NCI-H128 (cell line): ENCODE measurements around the gene CNNM2.
"Not testable (repeated sequence)": the region's sequence is repeated elsewhere in the genome, so short reads cannot be mapped to it uniquely, and the experiment has no call there.

Experiments
- DNase-seq: peaks from one replicate; lab custom pipeline; 2025; ENCODE audit not compliant: unreplicated experiment; lab: John Stamatoyannopoulos, UW

CNNM2 gene

DNA sequence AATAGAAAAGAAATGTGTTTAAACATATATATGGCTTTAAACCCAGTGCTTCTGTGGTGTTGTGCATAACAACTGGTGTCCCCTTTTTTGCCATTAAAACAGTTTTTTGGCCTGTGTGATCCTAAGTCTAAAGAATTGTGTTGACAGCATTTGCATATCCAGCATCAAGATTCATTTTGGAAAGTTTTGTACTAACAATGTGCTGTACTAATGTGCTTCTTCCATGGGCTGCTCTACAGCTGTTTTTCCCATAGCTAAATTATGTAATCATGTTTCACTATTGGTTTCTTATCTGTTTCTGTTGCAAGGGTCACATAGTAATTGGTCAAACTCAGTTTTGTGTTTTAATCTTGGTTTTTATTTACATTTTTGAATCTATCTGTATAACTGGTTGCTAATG is 5.5 kb downstream of the CNNM2 start:
- DNase-seq, result no peak

DNA sequence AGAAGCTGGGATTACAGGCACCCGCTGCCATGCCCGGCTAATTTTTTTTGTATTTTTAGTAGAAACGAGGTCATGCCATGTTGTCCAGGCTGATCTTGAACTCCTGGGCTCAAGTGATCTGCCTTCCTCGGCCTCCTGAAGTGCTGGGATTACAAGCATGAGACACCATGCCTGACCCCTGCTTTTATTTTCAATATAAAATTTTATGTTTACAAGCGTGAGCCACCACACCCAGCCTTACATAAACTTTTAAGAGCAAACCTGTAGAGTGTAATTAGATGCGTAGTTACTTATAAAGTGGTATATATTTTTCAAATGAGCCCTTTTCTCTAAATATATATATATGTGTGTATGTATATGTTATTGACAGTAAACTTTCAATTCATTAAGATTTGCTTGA is 8.7 kb downstream of the CNNM2 start:
- DNase-seq, result no peak

DNA sequence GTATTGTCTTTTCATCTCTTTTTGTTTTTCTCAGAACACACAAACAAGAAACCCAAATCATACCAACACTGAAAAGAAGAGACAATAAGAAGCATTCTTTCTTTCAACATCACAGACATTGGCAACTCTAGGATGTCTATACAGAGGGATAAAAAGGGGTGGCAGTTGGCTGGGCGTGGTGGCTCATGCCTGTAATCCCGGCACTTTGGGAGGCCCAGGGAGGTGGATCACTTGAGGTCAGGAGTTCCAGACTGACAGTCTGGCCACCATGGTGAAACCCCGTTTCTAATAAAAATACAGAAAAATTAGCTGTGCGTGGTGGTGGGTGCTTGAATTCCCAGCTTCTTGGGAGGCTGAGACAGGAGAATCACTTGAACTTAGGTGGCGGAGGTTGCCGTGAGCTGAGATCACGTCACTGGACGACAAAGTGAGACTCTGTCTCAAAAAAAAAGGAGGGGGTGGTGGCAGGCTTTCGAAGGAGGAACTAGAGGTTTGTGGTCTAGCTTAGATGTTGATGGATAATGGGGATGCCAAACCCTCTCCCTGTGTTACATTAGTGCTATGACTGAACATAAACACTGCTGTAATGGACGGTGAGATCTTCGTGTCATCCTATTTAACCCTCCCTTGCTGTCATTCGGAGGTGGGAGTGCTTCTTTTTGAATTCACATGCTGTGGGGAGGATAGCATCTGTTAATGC is 9.4 kb downstream of the CNNM2 start:
- no peak for DNase-seq

DNA sequence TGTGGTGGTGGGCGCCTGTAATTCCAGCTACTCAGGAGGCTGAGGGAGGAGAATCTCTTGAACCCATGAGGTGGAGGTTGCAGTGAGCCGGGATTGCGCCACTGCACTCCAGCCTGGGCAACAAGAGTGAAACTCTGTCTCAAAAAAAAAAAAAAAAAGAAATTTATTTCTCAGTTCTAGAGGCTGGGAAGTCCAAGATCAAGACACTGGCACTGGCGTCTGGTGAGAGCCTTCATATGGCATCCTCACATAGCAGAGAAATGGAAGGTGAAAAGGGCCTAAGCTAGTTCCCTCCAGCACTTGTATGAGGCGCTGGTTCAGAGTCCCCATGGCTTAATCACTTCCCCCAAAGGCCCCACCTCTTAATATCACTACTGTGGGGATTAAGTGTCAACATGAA is 10.3 kb downstream of the CNNM2 start:
- DNase-seq, result not testable (repeated sequence)

DNA sequence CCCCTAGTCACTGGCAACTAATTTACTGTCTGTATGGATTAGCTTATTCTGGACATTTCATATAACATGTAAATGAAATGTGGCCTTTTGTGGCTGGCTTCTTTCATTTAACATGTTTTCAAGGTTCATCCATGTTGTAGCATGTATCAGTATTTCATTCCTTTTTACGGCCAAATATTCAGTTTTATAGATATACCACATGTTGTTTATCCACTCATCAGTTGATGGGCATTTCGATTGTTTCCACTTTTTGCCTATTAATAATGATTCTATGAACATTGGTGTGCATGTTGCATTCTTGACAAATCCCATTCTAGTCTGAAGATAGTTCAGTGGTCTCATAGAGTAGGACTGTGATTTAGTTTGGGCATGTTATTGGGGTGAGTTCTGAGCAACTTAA is 12.6 kb downstream of the CNNM2 start:
- no peak for DNase-seq

DNA sequence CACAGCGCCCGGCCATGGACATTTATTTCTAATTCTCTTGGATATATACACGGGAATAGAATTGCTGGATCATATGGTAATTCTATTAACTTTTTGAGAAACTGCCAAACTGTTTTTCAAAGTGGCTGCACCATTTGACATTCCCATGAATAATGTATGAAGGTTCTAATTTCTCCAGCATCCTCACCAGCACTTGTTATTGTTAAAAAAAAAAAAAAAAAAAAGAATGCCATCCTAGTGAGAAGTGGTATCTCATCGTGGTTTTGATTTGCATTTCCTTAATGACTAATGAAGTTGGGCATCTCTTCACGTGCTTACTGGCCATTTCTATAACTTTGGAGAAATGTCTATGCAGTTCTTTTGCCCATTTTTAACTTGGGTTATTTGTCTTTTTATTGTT is 13.5 kb downstream of the CNNM2 start:
- no peak for DNase-seq

DNA sequence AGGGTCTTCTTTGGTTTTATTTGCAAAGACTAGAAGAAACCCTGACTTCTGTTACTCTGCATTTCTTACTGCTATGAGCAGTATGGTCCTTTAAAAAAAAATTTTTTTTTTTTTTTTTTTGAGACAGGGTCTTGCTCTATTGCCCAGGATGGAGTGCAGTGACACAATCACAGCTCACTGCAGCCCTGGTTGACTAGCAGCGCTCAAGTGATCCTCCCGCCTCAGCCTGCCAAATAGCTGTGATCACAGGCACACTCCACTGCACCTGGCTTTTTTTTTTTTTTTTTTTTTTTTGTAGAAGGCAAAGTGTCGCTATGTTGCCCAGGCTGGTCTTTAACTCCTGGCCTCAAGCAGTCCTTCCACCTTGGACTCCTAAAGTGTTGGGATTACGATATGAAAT is 17.4 kb downstream of the CNNM2 start:
- DNase-seq, result no peak

DNA sequence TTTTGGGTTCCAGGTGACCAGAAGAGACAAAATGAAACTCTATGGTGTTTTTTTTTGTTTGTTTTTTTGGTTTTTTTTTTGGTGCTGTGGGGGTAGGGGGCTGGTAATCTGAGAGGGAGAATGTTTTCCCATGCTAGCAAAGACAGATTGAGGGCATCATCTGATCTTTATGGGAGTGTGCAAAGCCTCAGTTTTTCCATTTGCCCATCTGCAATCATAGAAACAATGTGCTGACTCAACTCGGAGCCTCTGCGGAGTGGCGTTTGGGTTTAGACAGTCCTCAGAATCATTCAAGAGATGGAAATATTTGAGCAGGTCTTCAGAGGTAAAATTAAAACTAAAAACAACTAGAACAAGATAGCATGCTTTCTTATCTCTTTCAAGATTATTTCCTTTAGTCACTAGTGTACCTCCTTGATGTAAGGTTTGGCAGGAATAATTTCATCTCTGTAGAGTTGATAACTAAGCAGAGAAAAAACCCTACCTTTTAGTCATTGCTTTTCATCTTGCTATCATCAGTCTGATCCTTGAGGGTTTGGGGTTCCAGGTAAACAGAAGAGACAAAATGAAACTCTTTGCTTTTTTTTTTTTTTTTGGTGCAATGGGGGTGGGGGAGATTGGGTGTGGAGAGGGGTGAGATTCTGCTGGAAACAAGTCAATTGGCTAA is 18.0 kb downstream of the CNNM2 start:
- no peak for DNase-seq

DNA sequence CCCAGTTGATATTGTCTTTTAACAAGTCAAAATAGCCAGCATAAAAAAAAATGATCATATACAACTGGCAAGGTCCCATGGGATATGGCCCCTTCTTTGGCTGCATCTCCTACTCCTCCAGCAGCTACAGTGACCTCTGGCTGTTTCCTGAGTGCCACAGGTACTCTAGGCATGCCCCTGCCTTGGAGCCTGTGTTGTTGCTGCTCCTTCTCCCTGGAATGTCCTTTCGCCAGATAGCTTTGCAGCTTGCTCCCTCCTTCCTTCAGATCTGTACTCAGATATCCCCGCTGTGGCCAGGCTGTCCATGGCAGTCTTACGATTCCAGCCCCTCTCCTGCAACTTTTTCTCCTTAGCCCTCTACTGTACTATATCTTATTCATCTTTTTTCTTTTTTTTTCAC is 23.3 kb downstream of the CNNM2 start:
- no peak for DNase-seq

DNA sequence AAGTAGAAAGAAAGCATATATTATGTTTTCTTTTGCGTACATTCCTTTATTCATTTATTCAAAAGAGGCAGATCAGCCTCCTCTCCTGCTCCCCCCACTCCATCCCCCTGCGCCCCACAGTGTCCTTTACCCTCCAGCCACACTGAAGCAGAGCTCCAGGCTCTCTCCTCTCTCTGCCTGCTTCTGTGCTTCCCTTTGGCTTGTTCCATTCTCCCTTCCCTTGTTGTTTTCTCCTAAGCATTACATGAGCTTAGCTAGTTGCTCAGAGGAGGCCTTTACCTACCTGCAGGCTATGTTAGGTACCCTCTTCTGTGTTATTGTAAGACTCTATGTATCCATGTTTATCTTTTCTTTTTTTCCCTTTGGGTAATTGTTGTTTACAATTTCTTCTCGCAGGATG is 27.4 kb downstream of the CNNM2 start:
- DNase-seq, result no peak

DNA sequence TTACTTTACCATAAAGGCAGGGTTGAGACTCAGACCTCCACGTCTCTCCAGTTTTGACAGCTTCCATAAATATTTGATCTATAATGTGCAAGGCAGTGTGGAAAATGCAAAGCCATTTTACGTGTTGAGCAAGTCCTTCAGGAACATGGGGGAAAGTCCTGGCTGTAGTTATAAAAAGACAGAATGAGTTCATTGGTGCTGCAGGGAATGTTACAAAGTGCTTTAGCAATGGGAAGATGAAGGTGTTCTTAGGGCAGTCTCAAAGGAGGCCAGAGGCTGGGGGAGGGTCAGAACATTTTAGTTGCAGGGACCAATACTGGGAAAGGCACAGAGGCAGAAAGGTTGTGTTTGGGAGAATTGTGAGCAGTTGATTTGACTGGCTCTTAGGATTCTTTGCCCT is 27.9 kb downstream of the CNNM2 start:
- no peak for DNase-seq

DNA sequence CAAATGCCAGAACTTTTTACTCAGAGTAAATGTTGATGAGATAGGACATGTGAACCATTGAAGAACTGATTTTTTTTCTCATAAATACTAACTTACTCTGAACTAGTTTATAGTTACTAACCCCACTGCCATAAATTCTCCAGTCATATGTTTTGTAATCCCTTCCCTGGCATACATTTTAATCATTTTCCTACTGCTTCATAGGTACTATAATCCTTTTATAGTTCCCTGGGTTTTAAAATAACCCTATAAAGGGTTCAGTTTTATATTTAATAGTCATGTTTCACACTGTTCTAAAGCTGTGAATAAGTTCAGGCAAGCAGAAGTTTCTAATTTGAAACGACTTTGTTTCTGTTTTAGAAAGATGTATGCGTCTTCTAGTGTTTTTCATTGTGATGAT is 28.9 kb downstream of the CNNM2 start:
- no peak for DNase-seq

DNA sequence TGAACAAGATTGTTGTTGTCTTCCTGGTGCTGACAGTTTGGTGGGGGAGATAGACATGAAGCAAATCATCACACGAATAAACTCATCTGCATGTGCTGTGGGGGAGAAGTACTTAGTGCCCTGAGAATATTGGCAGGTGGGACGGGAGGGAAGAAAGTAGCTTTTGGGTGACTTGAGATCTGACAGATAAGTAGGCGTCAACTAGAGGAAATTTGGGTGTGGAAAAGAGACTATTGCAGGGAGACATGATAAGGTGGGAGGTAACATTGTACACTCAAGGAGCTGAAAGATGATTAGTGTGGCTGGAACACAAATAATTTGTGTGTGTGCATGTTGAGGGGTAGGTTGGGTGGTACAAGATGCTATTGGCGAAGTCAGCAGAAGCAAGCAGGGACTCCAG is 30.1 kb downstream of the CNNM2 start:
- no peak for DNase-seq

DNA sequence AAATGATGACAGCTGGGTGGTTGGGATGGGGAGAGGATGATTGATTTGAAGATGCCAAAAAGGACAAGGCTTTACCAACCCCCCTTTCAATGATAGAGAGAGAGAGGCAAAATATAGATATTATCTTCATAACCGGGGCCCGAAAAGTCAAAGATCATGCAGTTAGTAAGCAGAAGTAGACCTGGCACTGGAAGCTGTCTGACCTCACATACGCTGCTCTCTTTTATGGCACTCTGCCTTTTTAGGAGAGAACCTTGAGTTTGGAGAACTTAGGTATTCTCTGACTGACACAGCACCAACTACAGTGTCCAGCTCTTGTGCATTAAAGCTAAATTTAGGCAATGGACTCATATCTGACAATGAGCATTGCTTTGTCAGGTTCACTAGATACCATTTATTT is 30.7 kb downstream of the CNNM2 start:
- DNase-seq, result no peak

DNA sequence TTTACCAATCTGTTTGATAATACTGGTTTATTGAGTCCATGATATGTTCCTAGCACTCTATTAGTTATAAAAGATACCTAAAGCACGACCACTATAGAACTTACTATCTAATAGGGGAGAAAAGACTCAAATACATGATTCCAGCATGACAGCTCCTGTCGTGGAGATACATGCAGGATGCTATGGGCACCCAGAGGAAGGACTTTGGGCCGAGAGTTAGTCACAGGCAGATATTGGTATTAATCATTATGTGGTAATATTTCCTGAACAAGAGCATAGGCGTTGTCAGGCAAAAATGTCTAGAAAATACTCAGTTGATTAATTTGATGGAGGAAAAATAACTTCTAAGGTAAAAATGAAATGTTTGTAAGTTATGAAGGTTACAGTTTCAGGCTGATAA is 31.8 kb downstream of the CNNM2 start:
- no peak for DNase-seq

DNA sequence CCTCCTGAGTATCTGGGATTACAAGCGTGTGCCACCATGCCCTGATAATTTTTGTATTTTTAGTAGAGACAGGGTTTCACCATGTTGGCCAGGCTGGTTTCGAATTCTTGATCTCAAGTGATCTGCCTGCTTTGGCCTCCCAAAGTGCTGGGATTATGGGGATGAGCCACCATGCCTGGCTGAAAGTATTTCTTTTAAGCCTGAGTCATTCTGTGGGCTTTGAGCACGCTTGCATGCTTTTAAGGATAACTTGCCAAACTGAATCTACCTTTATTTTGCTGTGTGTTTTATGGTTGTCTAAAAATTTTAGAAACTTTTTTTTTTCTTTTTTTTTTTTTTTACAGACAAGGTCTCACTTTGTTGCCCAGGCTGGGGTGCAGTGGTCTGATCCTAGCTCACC is 33.2 kb downstream of the CNNM2 start:
- no peak for DNase-seq

DNA sequence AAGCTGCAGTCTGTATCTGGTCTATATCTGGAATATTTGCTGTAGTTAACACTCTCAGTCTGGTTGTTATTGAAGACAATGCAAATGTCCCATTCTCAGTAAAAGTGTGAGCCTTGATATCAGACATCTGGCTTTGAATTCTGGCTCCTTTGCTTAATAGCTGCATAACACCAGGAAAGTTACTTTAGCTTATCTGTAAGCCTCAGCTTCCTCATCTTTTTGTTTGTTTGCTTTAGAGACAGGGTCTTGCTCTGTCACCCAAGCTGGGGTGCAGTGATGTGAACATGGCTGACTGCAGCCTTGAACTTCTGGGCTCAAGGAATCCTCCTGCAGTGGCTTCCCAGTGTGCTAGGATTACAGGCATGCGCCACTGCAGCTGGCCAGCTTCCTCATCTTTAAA is 41.3 kb downstream of the CNNM2 start:
- DNase-seq, result no peak

DNA sequence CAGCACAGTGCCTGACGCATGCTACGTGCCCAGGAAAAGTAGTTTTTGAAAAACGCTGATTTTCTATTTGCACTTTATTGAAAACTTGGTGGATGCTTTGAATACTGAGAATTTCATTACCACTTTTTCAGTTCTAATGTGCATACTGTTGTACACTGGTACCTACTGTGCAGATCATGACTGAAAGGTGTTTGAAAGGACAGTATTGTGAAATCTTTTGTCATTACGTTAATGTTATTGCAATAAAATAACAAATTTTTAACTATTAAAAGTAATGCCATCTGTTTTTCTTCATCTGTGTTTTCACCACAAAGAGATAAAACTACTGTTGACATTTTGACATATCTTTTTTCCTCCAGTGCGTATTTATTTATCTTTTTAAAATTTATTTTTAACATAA is 42.1 kb downstream of the CNNM2 start:
- DNase-seq, result no peak

DNA sequence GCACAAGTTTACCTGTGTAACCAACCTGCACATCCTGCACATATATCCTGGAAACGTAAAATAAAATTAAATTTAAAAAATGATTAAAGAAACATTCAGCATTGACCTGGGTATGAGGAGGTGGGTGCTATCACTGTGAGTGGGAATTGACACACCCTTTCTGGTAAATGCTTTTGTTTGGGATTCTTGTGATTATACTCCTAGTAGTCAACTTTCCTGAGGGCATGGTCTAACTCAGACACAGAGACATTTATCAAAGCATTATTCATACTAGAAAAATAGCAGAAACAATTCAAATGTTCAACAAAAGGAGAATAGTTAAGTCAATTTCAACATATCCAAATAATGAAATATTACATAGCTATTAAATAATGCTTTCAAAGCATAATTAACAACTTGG is 44.2 kb downstream of the CNNM2 start:
- DNase-seq, result no peak

DNA sequence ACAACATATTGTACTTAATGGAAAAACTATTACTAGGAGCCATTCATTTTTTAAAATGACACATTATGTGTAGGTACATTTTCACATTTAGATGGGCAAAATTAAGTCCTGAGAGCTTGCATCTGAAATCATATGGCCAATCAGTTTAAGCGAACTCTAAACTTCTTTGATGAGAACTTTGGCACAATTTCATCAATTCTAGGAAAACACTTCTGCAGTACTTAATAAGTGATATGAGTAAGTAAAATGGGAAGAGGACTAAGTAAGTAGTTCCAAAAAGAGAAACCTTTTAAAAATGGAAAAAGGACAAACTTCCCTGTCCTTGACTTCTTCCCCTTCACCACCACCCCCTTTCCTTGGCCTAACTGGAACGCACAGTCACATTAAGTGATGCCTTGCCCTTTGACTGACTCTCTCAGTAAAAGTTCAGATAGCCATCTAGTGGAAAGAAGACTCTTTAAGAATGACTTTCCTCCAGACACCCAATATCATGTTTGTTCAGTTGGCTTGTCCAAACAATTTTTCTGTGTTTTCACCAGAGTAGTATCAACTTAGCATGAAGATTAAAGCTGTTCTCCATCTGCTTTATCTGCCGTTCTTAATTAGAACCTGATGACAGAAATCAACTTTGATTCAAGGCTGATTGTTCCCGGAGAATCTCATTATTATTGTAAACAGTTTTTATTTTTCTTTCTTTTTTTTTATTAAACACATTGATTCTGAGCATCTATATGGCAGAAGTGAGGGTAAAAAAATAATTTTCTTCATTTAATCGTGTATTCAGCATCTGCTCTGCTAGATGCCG is 45.1 kb downstream of the CNNM2 start:
- DNase-seq, result no peak

DNA sequence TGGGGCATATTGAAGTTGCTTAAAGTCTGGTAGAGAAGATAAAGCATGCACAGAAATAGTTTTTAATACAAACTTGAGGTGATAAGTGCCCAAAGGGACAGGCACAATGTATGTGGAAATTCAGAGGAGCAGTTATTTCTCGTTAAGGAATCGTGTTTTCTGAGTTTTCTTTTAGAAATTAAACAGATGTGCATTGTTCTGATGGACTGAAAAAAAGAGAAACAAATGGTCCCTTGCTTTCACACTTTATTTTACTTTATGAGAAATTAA is 45.6 kb downstream of the CNNM2 start:
- no peak for DNase-seq

DNA sequence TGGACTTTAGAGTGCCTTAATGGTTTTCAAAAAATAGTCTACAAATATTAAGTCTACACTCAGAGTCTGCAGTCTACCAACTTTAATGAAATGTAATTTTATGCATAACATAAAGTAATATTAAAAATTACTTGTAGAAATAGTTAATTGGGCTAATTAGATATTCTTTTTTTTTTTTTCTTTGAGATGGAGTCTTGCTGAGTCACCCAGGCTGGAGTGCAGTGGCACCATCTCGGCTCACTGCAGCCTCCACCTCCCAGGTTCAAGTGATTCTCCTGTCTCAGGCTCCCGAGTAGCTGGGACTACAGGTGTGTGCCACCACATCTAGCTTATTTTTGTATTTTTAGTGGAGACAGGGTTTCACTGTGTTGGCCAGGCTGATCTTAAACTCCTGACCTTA is 46.0 kb downstream of the CNNM2 start:
- DNase-seq, result not testable (repeated sequence)

DNA sequence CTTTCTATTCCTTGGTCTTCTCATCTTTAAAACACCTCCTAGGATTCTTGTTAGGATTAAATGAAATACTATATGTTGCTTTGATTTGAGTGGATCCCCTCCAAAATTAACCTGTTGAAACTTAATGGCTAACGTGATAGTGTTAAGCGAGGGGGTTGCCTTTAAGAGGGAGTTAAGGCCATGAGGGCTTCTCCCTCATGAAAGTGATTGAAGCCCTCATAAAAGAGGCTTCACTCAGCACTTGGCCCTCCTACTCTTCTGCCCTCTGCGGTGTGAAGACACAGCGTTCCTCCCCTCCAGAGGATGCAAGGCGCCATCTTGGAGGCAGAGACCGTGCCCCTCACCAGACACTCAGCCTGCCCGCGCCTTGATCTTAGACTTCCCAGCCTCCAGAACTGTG is 46.6 kb downstream of the CNNM2 start:
- DNase-seq, result no peak
